NCI-H146 treated with DMSO at 0.1 percent for 48 hours (cell line): ENCODE results near the gene MYO18B.

Source experiments
- DNase-seq: peaks from one replicate; lab custom pipeline; 2025; ENCODE audit not compliant: unreplicated experiment; lab: John Stamatoyannopoulos, UW

MYO18B gene

GRCh38 chr22:25898707-25899365 lies 156.8 kb downstream of the MYO18B start:
- DNase-seq: peak; percentile 31

- DNase-seq: no peak
These were observed 157.6 kb downstream of the MYO18B start for GRCh38 chr22:25899566-25899965.

- DNase-seq: no peak
These were observed 158.4 kb downstream of the MYO18B start for GRCh38 chr22:25900390-25900789.

GRCh38 chr22:25900880-25901279 lies 158.9 kb downstream of the MYO18B start:
- DNase-seq: no peak

GRCh38 chr22:25902402-25902801 lies 160.4 kb downstream of the MYO18B start:
- DNase-seq: no peak

- DNase-seq: peak; percentile 44
These were observed 161.3 kb downstream of the MYO18B start for GRCh38 chr22:25903294-25903693.

DNA sequence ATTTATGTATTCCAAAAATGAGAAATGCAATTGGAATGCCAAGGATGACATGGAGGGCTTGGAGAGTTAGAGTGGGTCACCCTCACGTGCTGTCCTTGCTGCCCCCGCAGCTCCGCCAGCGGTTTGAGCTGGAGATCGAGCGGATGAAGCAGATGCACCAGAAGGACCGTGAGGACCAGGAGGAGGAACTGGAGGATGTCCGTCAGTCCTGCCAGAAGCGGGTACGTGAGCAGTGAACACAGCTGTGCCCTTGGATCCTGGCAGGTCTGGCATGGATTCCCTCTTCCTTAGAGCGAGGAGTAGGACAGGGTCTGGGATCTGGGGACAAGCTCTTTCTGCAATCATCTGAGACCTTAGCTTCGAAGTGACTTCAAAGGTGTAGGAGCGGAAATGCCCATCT lies 166.2 kb downstream of the MYO18B start:
- DNase-seq: no peak

GRCh38 chr22:25908755-25909154 lies 166.8 kb downstream of the MYO18B start:
- no peak for DNase-seq

GRCh38 chr22:25909614-25910387 lies 167.8 kb downstream of the MYO18B start:
- DNase-seq: no peak

GRCh38 chr22:25911243-25911972 lies 169.4 kb downstream of the MYO18B start:
- no peak for DNase-seq

GRCh38 chr22:25919452-25919851 lies 177.5 kb downstream of the MYO18B start:
- DNase-seq: peak; percentile 79

GRCh38 chr22:25922141-25922540 lies 180.2 kb downstream of the MYO18B start:
- DNase-seq: no peak

DNA sequence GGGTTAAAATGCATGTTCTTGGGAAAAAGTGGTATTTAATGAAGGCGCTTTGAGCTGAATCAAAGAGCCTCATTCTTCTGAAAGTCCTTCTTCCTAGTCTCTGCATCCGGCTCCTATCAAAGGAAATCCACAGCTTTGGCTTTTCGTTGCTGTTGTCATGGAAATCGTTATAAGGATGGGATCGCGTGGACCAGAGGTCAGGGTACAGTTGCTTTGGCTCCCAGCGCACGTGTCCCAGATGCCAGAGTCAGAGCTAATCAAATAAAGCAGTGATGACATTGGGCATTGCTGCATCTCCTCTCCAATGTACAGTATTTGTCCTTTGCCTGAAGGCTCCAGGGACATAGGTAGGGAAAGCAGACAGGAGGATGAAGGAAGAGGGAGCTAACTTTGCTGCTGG lies 181.9 kb downstream of the MYO18B start:
- no peak for DNase-seq

- peak; percentile 46 for DNase-seq
These were observed 186.1 kb downstream of the MYO18B start for GRCh38 chr22:25928038-25928437.

DNA sequence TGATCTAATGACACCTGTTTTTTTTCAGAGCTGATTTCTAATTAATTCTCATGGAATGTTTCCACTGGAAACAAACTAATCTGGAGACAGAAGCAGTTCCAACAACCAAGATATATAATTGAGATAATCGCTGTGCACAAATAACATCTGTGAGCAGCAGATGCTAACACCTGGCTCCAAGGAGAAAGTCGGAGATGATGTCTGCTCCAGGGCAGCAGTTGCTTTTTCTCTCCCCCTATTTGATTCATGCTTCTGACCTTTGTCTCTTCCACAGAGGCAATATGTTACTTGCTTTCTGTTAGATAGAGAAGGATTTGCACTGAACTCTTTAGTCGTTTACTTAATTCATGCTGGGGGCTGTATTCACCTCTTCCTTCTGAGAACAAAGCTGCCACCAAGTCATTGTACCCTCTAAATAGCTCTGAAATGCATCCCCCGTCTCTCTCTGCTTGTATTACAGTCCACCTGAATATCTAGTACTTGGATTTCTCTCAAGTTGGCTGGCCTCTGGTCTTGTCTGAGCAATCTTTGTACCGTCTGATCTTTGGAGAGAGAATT lies 187.4 kb downstream of the MYO18B start:
- peak; percentile 43 for DNase-seq

- DNase-seq: peak; percentile 48
These were observed 188.1 kb downstream of the MYO18B start for GRCh38 chr22:25930083-25930482.

DNA sequence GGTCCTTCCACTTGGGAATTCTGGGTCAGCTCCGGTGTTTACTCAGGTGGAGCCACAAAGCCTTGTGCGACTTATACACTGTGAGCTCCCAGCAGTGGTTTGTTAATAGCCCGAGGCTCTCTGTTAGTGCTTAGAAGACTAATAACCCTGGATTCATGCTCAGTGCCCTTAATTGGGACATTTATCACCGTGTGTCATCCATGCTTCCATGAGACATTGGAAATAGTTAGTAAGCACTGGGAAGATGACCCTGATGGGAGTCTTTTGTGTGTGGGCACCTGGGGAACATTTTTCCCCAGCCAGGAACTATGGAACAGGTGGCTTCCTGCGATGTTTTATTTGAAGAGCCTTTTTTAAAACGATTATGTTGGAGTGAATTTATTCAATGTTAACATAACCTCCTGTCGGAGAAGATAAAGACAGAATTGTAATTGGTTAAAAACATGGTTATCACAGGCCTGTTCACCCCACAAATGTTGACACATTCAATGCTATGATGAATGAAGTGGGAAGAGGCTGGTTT lies 188.9 kb downstream of the MYO18B start:
- DNase-seq: peak; percentile 99

- DNase-seq: no peak
These were observed 191.3 kb downstream of the MYO18B start for GRCh38 chr22:25933158-25933788.

GRCh38 chr22:25935266-25936058 lies 193.5 kb downstream of the MYO18B start:
- DNase-seq: no peak

GRCh38 chr22:25938151-25938550 lies 196.2 kb downstream of the MYO18B start:
- DNase-seq: no peak
